ENCODE measurements around the gene CDH4.

CDH4 gene

GRCh38 chr20:61901392-61902220, 649.5 kb downstream of the CDH4 start:
- TF ChIP-seq CTCF (IDR thresholded peaks at IDR 0.05; ENCODE audit: control extremely low read depth, extremely low read depth, low read depth, missing control alignments), result no peak
- no peak for DNase-seq (ENCODE audit: extremely low spot score)
- ChIA-PET POLR2A (no interaction called here), CTCF (no interaction called here)

DNA sequence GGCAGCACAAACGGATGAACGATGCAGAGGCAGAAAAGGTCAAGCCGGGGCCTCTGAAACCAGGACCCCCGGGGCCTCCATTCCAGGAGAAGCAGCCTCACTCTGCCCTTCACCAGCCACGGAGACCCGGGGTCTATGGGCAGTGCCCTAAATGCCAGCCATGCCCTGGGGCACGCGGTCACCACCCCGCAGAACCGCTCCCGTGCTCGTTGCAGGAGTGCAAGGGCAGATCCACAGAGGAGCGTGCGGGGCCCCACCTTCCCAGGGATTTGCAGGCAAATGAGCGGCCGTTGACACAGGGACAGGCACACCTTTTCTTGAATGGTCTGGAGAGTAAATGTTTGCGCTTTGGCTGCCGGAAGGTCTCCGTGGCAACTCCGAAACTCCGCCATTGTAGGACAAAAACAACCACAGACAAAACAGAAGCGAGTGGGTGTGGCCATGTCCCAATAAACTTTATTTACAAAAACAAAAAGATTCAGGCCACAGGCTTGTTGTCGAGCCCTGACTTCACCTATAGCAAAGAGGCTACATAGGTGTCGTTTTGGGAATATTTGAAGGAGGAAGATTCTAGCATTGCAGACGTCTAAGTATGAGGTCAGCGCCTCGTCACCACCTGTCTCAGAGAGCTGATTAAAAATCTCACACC, 650.3 kb downstream of the CDH4 start:
- ChIA-PET CTCF (no interaction called here), POLR2A (no interaction called here)
- DNase-seq (ENCODE audit: extremely low spot score), result no peak

GRCh38 chr20:61903575-61904340, 651.7 kb downstream of the CDH4 start:
- TF ChIP-seq CTCF (IDR thresholded peaks at IDR 0.05; ENCODE audit: control extremely low read depth, extremely low read depth, low read depth, missing control alignments), result no peak
- ChIA-PET CTCF (no interaction called here), POLR2A (no interaction called here)
- no peak for DNase-seq (ENCODE audit: extremely low spot score)

More for the DNA sequence above, 650.3 kb downstream of the CDH4 start:
- TF ChIP-seq CTCF (IDR thresholded peaks at IDR 0.05; ENCODE audit: control extremely low read depth, extremely low read depth, low read depth, missing control alignments), result no peak

- ChIA-PET CTCF (interaction anchor here (1.8 kb wide), 1 partner anchor 8 kb away, joined by 9 read pairs; no protein-coding TSS in a partner anchor), POLR2A (no interaction called here)
- DNase-seq (ENCODE audit: extremely low spot score), result no peak
- TF ChIP-seq CTCF (IDR thresholded peaks at IDR 0.05; ENCODE audit: control extremely low read depth, extremely low read depth, low read depth, missing control alignments), result no peak
Measured at GRCh38 chr20:61904456-61904855, 652.4 kb downstream of the CDH4 start.

DNA sequence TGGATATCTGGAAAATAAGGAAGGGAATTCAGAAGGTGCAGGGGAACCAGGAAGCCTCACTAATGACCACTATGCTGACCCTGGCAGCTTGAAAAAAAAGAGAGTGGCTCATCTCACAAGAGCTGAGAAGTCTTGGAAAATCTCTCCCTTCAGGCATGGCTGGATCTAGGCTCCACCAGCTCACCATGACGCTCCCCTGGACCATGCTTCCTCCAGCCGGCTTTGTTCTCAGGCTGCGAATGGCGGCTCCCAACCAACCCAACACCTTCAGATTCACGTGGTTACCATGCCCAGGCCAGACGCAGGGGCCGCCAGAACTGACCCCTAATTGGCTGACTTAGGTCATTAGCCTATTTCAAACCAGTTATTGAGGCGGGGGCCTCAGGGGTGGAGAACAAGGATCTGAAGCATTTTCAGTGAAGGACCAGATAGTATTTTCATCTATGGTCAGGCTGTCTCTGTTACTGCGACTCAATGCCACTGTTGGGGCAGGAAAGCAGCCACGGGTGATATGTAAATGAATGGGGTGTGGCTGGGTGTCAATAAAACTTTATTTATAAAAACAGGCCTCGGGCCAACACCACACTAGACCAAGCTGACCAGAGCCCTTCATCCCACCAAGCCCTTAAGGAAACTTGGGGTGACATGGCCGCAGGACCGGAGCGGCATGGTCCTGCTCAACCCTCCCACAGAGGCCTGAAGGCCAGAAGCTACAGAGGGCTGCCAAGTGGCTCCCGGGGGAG, 653.9 kb downstream of the CDH4 start:
- ChIA-PET CTCF (interaction anchor here (1.8 kb wide), 2 partner anchors 10 kb away, joined by 9 read pairs; no protein-coding TSS in a partner anchor), POLR2A (no interaction called here)
- TF ChIP-seq CTCF (IDR thresholded peaks at IDR 0.05; ENCODE audit: control extremely low read depth, extremely low read depth, low read depth, missing control alignments), result no peak

More for the DNA sequence above, 653.9 kb downstream of the CDH4 start:
- no peak for DNase-seq (ENCODE audit: extremely low spot score)
